Measurements from ENCODE around the gene CCDC102B.
"Not testable (repeated sequence)": the region's sequence is repeated elsewhere in the genome, so short reads cannot be mapped to it uniquely, and the experiment has no call there.

The CCDC102B gene

GRCh38 chr18:68784071-68784470 lies 13.8 kb upstream of the CCDC102B start:
- Histone ChIP-seq H3K27ac (no peak overlapping the region), H3K4me2 (no peak overlapping the region)
- no peak for TF ChIP-seq CTCF (conservative IDR thresholded peaks at IDR 0.05; ENCODE audit: low read depth, low read length)

GRCh38 chr18:68790290-68790689 lies 7.6 kb upstream of the CCDC102B start:
- H3K27me3 ChIP-seq (ENCODE audit: insufficient read depth, low read depth); H2AFZ ChIP-seq (ENCODE audit: low read depth); H3K4me2 ChIP-seq; H4K20me1 ChIP-seq (ENCODE audit: insufficient read depth); H3K79me2 ChIP-seq (ENCODE audit: insufficient read depth, low read depth); H3K4me3 ChIP-seq (IDR thresholded peaks at IDR 0.05; ENCODE audit: insufficient read depth, low read depth, low read length); H3K27ac ChIP-seq; H3K36me3 ChIP-seq (ENCODE audit: insufficient read depth); H3K9ac ChIP-seq; H3K4me1 ChIP-seq (ENCODE audit: low read depth, poor library complexity, severe bottlenecking): not testable (repeated sequence)

More at GRCh38 chr18:68784071-68784470, 13.8 kb upstream of the CCDC102B start:
- H3K4me3 ChIP-seq (IDR thresholded peaks at IDR 0.05; ENCODE audit: insufficient read depth, low read depth, low read length), result no peak overlapping the region
- H3K4me1 ChIP-seq (ENCODE audit: low read depth, poor library complexity, severe bottlenecking), result no peaks in the 10 kb centered on the region
- H3K36me3 ChIP-seq (ENCODE audit: insufficient read depth), result no peaks in the 10 kb centered on the region
- H3K9ac ChIP-seq, result no peak overlapping the region
- no peaks in the 10 kb centered on the region for H3K79me2 ChIP-seq (ENCODE audit: insufficient read depth, low read depth)
- no peaks in the 10 kb centered on the region for H4K20me1 ChIP-seq (ENCODE audit: insufficient read depth)
- no peaks in the 10 kb centered on the region for H3K27me3 ChIP-seq (ENCODE audit: insufficient read depth, low read depth)
- no peak overlapping the region for H2AFZ ChIP-seq (ENCODE audit: low read depth)

GRCh38 chr18:68791801-68792200 lies 6.1 kb upstream of the CCDC102B start:
- Histone ChIP-seq H3K9ac (no peak overlapping the region), H2AFZ (ENCODE audit: low read depth) (no peak overlapping the region)

GRCh38 chr18:68793951-68794350 lies 3.9 kb upstream of the CCDC102B start:
- no peaks in the 10 kb centered on the region for H3K79me2 ChIP-seq (ENCODE audit: insufficient read depth, low read depth)
- no peaks in the 10 kb centered on the region for H4K20me1 ChIP-seq (ENCODE audit: insufficient read depth)
- H3K36me3 ChIP-seq (ENCODE audit: insufficient read depth), result no peaks in the 10 kb centered on the region
- H3K4me3 ChIP-seq (IDR thresholded peaks at IDR 0.05; ENCODE audit: insufficient read depth, low read depth, low read length), result no peak overlapping the region
- no peak overlapping the region for H3K4me2 ChIP-seq
- H3K9ac ChIP-seq, result no peak overlapping the region
- H3K4me1 ChIP-seq (ENCODE audit: low read depth, poor library complexity, severe bottlenecking), result no peaks in the 10 kb centered on the region
- no peak for TF ChIP-seq CTCF (conservative IDR thresholded peaks at IDR 0.05; ENCODE audit: low read depth, low read length)
- no peak overlapping the region for H3K27ac ChIP-seq
- no peaks in the 10 kb centered on the region for H3K27me3 ChIP-seq (ENCODE audit: insufficient read depth, low read depth)
- H2AFZ ChIP-seq (ENCODE audit: low read depth), result no peak overlapping the region

More at GRCh38 chr18:68791801-68792200, 6.1 kb upstream of the CCDC102B start:
- TF ChIP-seq CTCF (conservative IDR thresholded peaks at IDR 0.05; ENCODE audit: low read depth, low read length), result no peak
- Histone ChIP-seq H3K4me3 (IDR thresholded peaks at IDR 0.05; ENCODE audit: insufficient read depth, low read depth, low read length) (no peak overlapping the region), H3K4me2 (no peak overlapping the region), H3K36me3 (ENCODE audit: insufficient read depth) (no peaks in the 10 kb centered on the region), H3K79me2 (ENCODE audit: insufficient read depth, low read depth) (no peaks in the 10 kb centered on the region), H4K20me1 (ENCODE audit: insufficient read depth) (no peaks in the 10 kb centered on the region), H3K4me1 (ENCODE audit: low read depth, poor library complexity, severe bottlenecking) (no peaks in the 10 kb centered on the region), H3K27ac (no peak overlapping the region), H3K27me3 (ENCODE audit: insufficient read depth, low read depth) (no peaks in the 10 kb centered on the region)

- Histone ChIP-seq H2AFZ (ENCODE audit: low read depth) (no peak overlapping the region), H3K27me3 (ENCODE audit: insufficient read depth, low read depth) (no peaks in the 10 kb centered on the region), H3K4me1 (ENCODE audit: low read depth, poor library complexity, severe bottlenecking) (no peaks in the 10 kb centered on the region), H3K36me3 (ENCODE audit: insufficient read depth) (no peaks in the 10 kb centered on the region), H4K20me1 (ENCODE audit: insufficient read depth) (no peaks in the 10 kb centered on the region), H3K4me2 (no peak overlapping the region), H3K9ac (no peak overlapping the region), H3K79me2 (ENCODE audit: insufficient read depth, low read depth) (no peaks in the 10 kb centered on the region), H3K4me3 (IDR thresholded peaks at IDR 0.05; ENCODE audit: insufficient read depth, low read depth, low read length) (no peak overlapping the region), H3K27ac (no peak overlapping the region)
- no peak for TF ChIP-seq CTCF (conservative IDR thresholded peaks at IDR 0.05; ENCODE audit: low read depth, low read length)
These were observed 767 bp upstream of the CCDC102B start for GRCh38 chr18:68796936-68797690.

All from KMS-11 (cell line).